Stomach smooth muscle (tissue), 2 donors: ENCODE data around the gene VSIR.
A peak's percentile ranks its signal among the peaks of the same experiment; 100 is the strongest.

Experiments used
- H3K27ac ChIP-seq: one replicate; pipeline ENCODE4 v1.7.0; 2013; ENCODE audit warnings: mild to moderate bottlenecking, low read length, inconsistent platforms
- H3K27me3 ChIP-seq, 2 donors: one replicate each; pipeline ENCODE4 v1.7.0; 2013; ENCODE audit warnings: low read length in 2 of 2; ENCODE audit not compliant: insufficient read depth in 2 of 2, control insufficient read depth in 1 of 2
- H3K36me3 ChIP-seq, 2 donors: one replicate each; pipeline ENCODE4 v1.7.0; 2013; ENCODE audit warnings: low read length in 2 of 2; ENCODE audit not compliant: control insufficient read depth in 2 of 2, insufficient read depth in 2 of 2
- H3K4me1 ChIP-seq: one replicate; pipeline ENCODE4 v1.7.0; 2013; ENCODE audit warnings: low read length; ENCODE audit not compliant: control insufficient read depth, insufficient read depth
- H3K4me3 ChIP-seq, 2 donors: one replicate each; pipeline ENCODE4 v1.7.0; 2013; ENCODE audit warnings: low read length in 2 of 2
- H3K9ac ChIP-seq, 2 donors: one replicate each; pipeline ENCODE4 v1.7.0; 2013; ENCODE audit warnings: low read length in 2 of 2, mild to moderate bottlenecking in 1 of 2
- H3K9me3 ChIP-seq, 2 donors: one replicate each; pipeline ENCODE4 v1.7.0; 2013; ENCODE audit warnings: low read length in 2 of 2; ENCODE audit not compliant: control insufficient read depth in 2 of 2
- donor health status: healthy.
- donor health status: Pancreatic carcinoma.

The VSIR gene

DNA sequence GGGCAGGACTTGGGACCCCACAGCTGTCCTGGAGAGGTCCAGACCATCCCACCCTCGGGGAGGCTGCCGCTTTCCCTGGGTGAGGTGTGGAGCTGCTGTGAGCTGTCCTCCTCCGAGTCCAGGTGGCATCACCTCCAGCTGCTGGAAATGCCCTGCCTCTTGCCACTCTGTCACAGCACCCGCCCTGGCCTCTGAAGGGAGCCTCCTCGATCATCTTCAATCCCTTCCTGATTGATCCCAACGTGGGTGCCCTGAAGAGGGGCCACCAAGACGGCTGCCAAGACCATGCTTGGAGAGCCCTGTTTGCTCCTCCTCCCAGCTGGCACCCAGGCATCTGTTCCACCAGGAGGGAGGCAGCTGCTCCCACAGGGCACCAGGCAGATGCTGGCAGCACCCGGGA lies 58.3 kb downstream of the VSIR start:
- Histone ChIP-seq H3K9me3 (no peaks in the 10 kb centered on the region), H3K27me3 (no peaks in the 10 kb centered on the region), H3K9ac (peak overlapping the region in 1 of 2 donors; percentile 75), H3K36me3 (no peaks in the 10 kb centered on the region), H3K4me1 (peaks cover 52% of the 10 kb centered on the region), H3K4me3 (no peak overlapping the region), H3K27ac (peak overlapping the region; percentile 96)

DNA sequence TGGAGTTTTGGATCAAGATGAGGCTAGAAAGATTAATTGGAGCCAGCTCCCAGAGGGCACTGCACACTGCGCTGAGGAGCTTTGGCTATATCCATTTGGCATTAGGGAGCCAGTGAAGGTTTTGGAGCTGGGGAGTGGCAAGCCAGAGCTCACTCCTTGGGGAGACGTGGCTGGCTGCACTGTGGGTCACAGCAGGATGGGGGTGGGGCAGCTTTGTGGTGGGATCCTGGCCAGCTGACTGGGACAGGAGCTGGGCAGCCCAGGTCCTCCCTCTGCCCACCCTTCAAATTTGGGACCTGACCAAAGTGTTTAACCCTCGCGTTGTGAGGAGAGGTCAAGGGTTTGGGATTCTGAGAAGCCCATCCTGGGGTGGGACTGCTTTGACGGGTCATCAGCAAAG lies 58.7 kb downstream of the VSIR start:
- peaks cover 52% of the 10 kb centered on the region for H3K4me1 ChIP-seq
- H3K9me3 ChIP-seq = no peaks in the 10 kb centered on the region
- H3K9ac ChIP-seq = peak overlapping the region; percentile 58 to 75
- no peaks in the 10 kb centered on the region for H3K27me3 ChIP-seq
- H3K27ac ChIP-seq = peak overlapping the region; percentile 96
- no peaks in the 10 kb centered on the region for H3K36me3 ChIP-seq
- peak overlapping the region; percentile 29 to 40 for H3K4me3 ChIP-seq

DNA sequence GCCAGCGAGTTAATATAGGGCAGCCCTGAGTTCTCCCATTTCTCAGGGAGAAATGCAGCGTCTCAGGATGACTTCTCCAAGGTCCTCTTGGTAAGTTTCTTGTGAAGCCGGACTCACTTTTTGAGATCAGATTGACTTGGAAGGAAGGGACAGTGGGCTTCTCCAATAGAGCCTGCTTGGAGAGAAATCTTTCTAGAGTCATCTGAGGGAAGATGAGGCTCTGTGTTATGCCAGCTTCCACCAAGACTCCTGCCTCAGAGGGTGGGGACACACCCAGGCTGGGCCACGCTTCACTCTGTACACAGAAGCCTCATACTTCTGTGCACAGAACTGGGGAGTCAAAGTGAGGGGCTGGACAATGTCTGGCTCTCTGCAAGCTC lies 59.3 kb downstream of the VSIR start:
- peak overlapping the region; percentile 75 to 82 for H3K9ac ChIP-seq
- H3K4me3 ChIP-seq = peak overlapping the region; percentile 29 to 40
- H3K4me1 ChIP-seq = peaks cover 48% of the 10 kb centered on the region
- peak overlapping the region; percentile 96 for H3K27ac ChIP-seq
- no peaks in the 10 kb centered on the region for H3K9me3 ChIP-seq
- no peaks in the 10 kb centered on the region for H3K36me3 ChIP-seq
- H3K27me3 ChIP-seq = no peaks in the 10 kb centered on the region

DNA sequence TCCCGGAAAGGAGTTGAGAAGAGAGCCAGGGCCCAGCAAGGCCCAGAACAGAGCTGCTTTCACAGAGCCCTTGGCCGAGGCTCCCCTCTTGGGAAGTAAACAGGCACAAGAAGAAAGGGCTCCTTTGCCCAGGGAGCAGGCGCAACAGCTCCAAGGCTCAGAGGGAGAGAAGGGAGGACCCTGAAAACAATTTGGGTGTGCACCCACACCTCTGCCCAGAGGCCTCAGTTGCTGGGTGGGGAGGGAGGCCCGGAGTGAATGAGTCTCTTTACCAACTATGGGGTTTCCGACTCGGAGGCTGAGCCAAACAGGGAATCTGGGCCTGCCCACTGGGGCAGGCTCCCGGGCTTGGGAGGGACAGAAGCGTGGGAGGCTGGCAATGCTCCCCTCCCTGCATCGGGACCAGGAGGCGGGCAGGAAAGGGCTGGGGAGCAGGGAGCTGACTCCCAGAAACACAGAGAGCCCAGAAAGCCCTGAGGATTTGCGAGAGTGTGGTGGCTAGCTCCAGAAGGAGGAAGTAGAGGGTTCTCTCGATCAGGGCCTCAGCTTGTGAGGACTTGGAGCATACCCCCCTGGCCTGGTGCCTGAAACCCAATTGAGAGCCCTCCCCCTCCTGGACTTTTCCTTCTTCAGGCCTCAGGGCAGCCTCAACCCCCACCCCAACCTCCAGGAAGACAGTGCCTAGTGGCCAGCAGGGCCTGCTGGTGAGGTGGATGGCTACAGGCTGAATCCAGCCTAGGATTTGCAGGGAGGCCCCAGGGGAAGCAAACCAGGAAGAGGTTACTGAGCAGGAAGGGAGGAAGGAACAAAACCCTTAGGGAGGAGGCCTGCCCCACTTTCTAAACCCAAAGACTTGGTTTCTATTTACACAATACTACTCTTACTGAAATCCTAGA lies 59.9 kb downstream of the VSIR start:
- Histone ChIP-seq H3K36me3 (no peaks in the 10 kb centered on the region), H3K27ac (peak overlapping the region; percentile 96), H3K9ac (peak overlapping the region; percentile 75 to 82), H3K4me3 (peak overlapping the region; percentile 29 to 49), H3K9me3 (no peaks in the 10 kb centered on the region), H3K27me3 (no peaks in the 10 kb centered on the region), H3K4me1 (peaks cover 48% of the 10 kb centered on the region)

DNA sequence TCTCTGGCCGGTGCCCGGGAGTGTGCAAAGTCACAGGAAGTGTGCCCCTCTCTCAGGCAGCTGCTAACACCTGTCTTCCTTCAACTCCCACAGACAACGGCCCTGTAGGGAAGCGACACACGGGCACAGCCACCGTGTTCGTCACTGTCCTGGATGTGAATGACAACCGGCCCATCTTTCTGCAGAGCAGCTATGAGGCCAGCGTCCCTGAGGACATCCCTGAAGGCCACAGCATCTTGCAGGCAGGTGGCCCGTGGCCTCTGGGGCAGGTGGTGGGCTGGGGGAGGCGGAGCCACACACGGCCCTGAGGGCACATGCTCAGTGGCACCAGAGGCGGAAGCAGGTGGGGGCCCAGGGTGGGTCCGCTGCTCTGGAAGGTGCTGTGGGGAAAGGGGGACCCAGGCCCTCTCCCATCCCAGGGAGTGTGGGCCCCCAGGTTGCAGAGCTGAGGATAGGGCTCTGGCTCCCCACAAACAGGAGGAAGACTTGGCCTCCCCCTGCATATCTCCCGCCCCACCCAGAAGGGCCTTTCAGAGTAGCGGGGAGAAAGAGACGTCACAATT lies 60.7 kb downstream of the VSIR start:
- no peaks in the 10 kb centered on the region for H3K9me3 ChIP-seq
- no peak overlapping the region for H3K4me3 ChIP-seq
- H3K4me1 ChIP-seq = peaks cover 46% of the 10 kb centered on the region
- no peaks in the 10 kb centered on the region for H3K27me3 ChIP-seq
- H3K36me3 ChIP-seq = no peaks in the 10 kb centered on the region
- peak overlapping the region; percentile 75 to 82 for H3K9ac ChIP-seq
- H3K27ac ChIP-seq = peak overlapping the region; percentile 96

DNA sequence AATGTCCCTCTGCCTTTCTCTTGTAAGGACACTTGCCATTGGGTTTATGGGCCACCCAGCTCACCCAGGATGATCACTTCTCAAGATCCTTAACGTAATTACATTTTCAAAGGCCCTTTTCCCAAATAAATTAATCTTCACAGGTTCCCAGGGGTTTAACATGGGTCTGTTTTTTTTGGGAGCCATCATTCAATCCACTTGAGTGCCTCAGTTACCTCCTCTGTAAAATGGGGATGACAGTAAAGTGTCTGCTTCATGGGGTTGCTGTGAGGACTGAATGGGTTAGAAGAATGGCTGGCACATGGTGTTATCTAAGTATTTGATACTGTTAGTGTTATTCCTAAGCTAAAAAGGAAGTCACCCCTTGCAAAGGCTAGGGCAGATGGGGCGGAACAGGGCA lies 61.1 kb downstream of the VSIR start:
- Histone ChIP-seq H3K36me3 (no peaks in the 10 kb centered on the region), H3K9ac (peak overlapping the region in 1 of 2 donors; percentile 75), H3K27ac (peak overlapping the region; percentile 96), H3K9me3 (no peaks in the 10 kb centered on the region), H3K4me3 (no peak overlapping the region), H3K27me3 (no peaks in the 10 kb centered on the region), H3K4me1 (peaks cover 42% of the 10 kb centered on the region)

DNA sequence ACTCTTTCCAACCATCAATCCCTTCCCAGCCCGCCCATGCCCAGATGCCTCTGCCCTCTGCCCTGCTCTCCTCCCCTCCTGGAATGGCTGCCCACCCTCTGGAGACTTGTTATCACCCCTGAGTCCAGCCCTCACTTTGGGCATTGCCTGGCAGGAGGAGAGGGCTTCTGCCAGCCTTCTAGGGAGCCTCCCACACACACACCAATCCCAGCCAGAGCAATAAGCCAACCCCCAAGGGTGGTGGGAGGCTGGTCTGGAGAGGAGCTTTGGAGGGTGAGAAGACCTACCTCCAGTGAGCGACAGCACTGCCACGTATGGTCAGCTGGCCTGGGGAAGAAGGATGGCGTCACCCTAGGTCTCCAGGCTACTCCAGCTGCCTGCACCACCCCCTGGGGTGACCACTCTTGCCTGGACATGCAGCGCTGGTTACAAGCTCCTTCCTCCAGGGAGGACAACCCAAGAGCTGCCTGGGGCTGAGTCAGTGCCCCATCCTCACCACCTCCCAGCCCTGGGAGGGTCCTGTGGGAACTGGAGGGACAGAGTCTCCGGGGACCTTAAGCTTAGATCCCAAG lies 62.2 kb downstream of the VSIR start:
- Histone ChIP-seq H3K27me3 (no peaks in the 10 kb centered on the region), H3K9ac (no peak overlapping the region), H3K4me1 (peaks cover 39% of the 10 kb centered on the region), H3K36me3 (no peaks in the 10 kb centered on the region), H3K27ac (no peak overlapping the region), H3K9me3 (no peaks in the 10 kb centered on the region), H3K4me3 (no peak overlapping the region)

DNA sequence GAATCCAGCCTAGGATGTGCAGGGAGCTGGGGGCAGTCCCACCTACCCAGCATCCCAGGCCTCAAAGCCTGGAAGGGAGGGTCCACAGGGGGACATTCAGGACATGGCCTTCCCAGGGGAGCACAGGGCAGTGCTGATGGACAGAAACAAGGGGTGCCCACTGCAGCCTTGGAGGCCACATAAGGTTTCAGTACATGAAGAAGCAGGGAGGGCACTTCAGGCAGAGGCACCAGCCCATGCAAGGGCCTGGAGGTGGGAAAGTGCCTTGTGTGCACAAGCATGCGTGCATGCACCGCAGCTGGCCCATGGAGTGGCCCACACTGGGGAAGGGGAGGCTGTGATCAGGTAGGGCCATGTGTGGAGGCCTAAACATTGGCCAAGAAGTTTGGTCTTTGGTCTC lies 62.8 kb downstream of the VSIR start:
- Histone ChIP-seq H3K9me3 (no peaks in the 10 kb centered on the region), H3K9ac (no peak overlapping the region), H3K27me3 (no peaks in the 10 kb centered on the region), H3K4me3 (no peak overlapping the region), H3K4me1 (peaks cover 39% of the 10 kb centered on the region), H3K36me3 (no peaks in the 10 kb centered on the region), H3K27ac (no peak overlapping the region)

DNA sequence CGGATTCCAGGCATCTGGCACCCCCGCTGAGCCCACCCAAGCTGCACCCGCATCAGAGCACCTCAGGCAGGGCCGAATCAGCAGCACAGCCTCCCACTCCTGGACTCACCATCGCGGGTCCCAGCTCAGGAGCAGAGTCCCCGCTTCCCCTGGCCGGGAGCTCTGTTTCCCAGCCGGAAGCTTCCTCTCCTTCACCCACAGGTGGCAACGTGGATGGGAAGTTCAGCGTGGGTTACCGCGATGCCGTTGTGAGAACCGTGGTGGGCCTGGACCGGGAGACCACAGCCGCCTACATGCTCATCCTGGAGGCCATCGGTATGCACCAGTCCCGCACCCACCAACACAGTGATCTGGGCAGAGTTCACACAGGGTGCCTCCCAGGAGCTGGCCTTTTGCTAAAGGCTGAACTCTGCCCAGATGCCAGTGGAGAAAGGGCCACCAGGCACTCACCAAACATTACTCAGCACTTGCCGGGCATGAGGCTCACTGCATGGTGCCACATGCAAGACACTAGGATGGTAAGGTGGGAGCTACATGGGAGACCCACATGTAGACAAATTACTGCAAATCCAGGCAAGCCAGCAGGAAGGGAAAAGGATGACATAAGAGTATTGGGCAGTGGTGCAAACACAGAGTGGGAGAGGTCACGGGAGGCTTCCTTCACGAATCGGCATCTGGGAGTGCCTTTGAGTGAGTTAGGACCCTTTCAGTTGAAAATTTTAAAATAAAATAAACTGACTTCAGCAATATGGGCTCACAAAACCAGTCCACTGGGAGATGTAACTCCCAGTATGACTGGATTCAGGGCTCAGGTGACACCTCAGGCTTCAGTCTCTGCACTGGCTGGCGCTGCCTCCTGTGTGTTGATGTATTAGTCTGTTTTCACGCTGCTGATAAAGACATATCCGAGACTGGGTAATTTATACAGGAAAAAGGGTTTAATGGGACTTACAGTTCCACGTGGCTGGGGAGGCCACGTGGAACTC lies 64.1 kb downstream of the VSIR start:
- no peak overlapping the region for H3K4me3 ChIP-seq
- H3K4me1 ChIP-seq = peaks cover 26% of the 10 kb centered on the region
- no peak overlapping the region for H3K27ac ChIP-seq
- H3K27me3 ChIP-seq = no peaks in the 10 kb centered on the region
- no peaks in the 10 kb centered on the region for H3K36me3 ChIP-seq
- H3K9me3 ChIP-seq = no peaks in the 10 kb centered on the region
- H3K9ac ChIP-seq = no peak overlapping the region

DNA sequence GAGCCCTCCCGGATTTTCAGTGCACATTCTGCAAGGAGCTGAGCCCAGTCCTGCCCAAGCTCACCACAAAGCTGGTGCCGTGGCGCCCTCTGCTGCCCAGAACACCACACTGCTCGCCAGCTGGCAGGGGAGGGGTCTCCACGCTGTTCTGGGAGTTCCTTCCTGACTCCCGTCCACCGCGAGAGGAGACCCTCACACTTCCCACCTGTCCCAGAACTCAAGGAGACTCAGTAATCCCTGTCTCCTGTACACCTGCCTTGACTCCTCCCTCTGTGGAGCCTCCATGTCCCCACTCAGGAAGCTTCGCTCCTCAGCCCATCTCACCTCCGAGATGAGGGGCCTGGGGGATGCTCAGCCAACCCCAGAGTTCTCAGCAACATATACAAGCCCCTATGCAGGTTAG lies 65.0 kb downstream of the VSIR start:
- no peaks in the 10 kb centered on the region for H3K36me3 ChIP-seq
- no peaks in the 10 kb centered on the region for H3K9me3 ChIP-seq
- no peak overlapping the region for H3K4me3 ChIP-seq
- peaks cover 17% of the 10 kb centered on the region for H3K4me1 ChIP-seq
- H3K9ac ChIP-seq = no peak overlapping the region
- no peak overlapping the region for H3K27ac ChIP-seq
- H3K27me3 ChIP-seq = no peaks in the 10 kb centered on the region
